Measurements from ENCODE around the gene MECP2.

Gene MECP2

DNA sequence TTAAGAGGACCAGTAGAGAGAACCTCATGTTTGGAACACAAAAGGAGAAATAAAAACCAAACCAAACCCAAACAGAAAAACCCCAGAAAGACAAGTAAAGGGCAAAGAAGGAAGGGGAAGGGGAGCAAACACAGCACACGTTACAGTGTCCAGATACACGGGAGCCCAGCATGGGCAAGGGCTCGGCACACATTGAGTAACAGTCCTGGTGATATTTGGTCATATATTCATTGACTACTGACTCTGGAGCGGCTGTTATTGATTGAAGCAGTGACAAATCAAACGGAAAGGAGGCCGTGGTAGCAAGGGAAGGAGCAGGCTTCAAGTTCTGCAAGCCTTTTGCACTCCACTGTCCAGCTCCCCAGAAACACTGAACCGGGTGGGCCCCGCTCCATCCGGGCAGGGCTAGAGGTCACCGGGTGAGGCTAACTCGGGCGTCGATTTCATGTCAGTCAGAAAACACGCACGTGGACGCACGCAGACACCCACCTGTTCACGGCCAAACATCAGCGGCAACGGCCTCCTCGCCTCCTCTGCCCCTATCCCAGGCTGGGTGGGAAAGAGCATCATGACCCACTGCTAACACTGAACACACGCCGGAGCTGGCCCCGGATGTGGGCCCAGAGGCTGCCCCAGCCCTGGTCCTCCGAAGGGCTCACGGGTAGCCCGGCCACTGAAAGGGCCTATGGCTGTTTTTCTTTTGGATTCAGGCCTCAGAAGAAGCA lies 74.1 kb downstream of the MECP2 start:
- TF ChIP-seq, protein P1, sequence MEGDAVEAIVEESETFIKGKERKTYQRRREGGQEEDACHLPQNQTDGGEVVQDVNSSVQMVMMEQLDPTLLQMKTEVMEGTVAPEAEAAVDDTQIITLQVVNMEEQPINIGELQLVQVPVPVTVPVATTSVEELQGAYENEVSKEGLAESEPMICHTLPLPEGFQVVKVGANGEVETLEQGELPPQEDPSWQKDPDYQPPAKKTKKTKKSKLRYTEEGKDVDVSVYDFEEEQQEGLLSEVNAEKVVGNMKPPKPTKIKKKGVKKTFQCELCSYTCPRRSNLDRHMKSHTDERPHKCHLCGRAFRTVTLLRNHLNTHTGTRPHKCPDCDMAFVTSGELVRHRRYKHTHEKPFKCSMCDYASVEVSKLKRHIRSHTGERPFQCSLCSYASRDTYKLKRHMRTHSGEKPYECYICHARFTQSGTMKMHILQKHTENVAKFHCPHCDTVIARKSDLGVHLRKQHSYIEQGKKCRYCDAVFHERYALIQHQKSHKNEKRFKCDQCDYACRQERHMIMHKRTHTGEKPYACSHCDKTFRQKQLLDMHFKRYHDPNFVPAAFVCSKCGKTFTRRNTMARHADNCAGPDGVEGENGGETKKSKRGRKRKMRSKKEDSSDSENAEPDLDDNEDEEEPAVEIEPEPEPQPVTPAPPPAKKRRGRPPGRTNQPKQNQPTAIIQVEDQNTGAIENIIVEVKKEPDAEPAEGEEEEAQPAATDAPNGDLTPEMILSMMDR (IDR thresholded peaks at IDR 0.05; ENCODE audit: borderline replicate concordance, insufficient read depth, low read depth, low read length) = no peak
- H3K4me3 ChIP-seq (ENCODE audit: low read depth, low read length) = no peak overlapping the region

DNA sequence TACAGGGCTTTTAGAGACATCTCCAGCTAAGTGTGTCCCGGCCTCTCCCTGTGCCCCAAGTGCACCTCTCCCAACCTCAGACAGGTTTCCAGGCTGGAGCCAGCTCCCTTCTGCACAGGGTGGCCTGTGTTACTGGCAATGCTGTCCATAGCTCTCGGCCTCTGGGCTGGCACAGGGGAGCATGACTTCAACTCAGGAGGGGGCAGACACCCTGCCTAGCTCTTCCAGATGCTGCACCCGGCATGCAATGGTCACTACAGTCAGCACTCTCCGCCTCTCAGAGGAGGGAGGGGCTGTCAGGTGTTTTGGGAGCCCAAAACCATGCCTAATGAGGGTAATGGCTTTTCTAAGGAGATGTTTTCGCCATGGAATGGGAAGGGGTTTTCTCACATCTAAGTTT lies 75.4 kb downstream of the MECP2 start:
- TF ChIP-seq, protein P1 (IDR thresholded peaks at IDR 0.05; ENCODE audit: borderline replicate concordance, insufficient read depth, low read depth, low read length) = no peak
- H3K4me3 ChIP-seq (ENCODE audit: low read depth, low read length) = no peak overlapping the region

DNA sequence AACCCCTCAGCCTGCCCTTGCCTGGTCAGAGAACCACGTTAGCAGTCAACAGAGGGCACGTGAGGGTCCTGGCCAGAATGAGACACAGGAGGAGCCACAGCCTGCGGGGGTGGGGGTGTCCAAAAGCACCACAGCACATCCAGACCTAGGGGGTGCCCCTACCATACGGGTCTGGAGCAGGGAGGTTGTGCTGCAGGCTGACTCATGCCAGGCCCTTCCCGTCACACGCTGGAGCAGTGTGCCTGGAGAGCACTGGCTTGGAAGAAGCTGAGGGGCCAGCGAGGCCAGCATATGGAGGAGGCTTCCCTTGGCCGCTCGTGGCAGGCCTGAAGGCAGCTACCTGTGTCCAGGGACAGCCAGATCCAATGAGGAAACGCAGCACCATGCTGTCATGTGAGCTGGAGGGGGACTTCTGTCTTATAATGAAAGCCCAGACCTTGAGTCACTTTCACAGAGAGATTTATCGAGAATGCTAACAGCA lies 76.3 kb downstream of the MECP2 start:
- H3K4me3 ChIP-seq (ENCODE audit: low read depth, low read length) = no peak overlapping the region
- TF ChIP-seq, protein P1 (IDR thresholded peaks at IDR 0.05; ENCODE audit: borderline replicate concordance, insufficient read depth, low read depth, low read length) = no peak

DNA sequence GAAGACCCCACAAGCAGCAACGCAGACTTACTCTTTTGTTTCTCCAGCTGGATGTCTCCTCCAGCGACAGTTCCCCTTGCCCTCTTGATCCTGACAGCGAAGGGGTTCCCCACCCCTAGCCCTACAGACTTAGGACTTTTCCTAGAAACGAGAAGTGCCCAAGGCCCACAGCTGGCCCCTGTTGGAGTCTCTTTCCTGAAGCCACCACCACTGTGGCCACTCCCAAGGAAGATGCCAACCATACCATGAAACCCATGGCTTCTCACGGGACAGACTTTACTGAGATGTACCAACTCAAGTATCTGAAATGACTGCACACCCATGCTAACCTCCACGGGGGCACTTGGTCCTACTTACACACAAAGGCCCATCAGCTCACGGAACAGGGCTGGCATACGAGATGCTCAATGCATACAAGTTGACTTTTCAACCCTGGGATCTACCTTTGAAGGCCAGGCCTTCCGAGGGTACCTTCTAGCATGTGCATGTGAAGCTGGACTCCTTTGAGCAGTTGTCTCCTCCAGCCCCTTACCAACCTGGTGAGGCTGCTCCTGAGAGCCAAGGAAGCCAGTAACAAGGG lies 76.9 kb downstream of the MECP2 start:
- peak overlapping the region; percentile 71 for H3K4me3 ChIP-seq (ENCODE audit: low read depth, low read length)

DNA sequence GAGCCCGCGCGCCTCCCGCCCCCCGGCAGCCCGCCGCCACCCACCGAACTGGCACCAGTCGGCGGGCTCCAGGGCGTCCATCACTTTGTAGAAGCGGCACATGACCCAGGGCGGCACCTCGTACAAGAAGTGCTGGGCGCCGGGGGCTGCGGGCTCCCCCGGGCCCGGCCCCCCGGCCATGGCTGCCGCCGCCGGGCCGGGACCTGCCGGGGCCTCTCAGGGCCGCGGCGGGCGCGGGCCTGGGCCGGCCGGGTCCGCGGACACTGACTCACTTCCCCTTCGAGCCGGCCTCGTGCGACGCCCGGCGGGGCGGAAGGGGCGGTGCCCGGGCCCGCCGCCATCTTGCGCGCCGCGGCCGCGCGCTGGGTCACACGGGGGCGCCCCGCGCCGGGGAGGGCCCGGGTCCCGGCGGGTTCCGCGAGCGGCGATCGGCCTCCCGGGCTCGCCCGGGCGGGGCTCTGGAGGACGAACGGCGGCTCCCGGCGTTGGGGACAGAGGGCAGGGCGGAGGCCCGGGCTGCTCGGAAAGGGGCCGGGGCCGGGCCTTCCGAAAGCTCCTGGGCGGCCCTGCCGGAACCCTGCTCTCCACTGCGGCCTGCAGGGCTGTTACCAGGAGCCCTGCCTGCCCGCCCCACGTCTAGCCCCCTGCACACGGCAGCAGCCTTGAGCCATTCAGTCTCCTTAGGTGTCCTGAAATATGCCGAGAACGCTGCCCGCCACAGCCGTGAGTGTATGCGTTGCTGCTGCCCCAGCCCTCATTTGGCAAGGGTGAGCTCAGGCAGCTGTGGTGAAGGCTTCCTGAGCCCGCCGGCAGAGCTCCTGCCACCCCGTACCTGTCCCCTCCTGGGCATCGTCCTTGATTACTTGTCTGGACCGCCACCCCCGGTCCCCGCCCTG lies 77.6 kb downstream of the MECP2 start, which contains the start of gene IRAK1:
TSS of gene IRAK1 (minus strand) at position 270 of the 896 bp plus-strand sequence. CDS start at position 180, 90 bp downstream.
- peak within 1 kb of the TSS; percentile 71 for H3K4me3 ChIP-seq (ENCODE audit: low read depth, low read length)
- TF ChIP-seq, protein P1 (IDR thresholded peaks at IDR 0.05; ENCODE audit: borderline replicate concordance, insufficient read depth, low read depth, low read length) = 0 out of 2 replicates have a peak, but pooled peaks have one; percentile 2

More for the DNA sequence above, 76.9 kb downstream of the MECP2 start:
- TF ChIP-seq, protein P1 (IDR thresholded peaks at IDR 0.05; ENCODE audit: borderline replicate concordance, insufficient read depth, low read depth, low read length) = no peak

DNA sequence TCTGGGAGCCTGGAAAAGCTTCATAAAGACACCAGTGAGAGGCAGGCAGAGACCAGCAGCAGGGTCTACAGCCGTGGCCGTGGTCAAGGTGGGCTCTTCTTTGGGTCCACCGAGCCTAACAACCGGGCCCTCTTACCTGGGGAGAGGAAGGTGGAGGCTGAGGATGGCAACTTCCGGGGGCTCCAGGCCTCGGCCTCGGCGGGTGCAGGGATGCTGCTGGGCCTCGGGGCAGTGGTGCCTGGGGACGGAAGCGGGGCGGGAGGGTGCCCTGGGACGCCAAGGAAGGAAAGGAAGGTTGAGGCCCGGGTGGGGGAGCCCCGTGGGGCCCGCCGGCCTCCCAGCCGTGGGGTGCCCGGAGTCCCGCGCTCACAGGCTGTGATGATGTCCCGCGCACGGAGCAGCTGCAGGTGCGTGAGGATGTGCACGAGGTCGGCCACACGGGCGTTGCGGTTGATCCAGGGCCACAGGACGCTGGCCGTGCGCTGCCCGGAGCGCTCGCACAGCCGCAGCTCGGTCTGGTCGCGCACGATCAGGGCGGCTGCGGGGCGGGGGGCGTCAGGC lies 78.4 kb downstream of the MECP2 start:
- TF ChIP-seq, protein P1 (IDR thresholded peaks at IDR 0.05; ENCODE audit: borderline replicate concordance, insufficient read depth, low read depth, low read length) = no peak
- peak overlapping the region; percentile 62 for H3K4me3 ChIP-seq (ENCODE audit: low read depth, low read length)
